Transverse colon (tissue), 4 donors: Measurements from ENCODE around the gene AQP12B. TPM values are rescaled to one million over a fixed set of nuclear protein-coding genes. Genes with fewer than 3 reads are reported as not detected.

Source experiments
- DNase-seq: peaks from one replicate; pipeline ENCODE4 v3.0.0-alpha.2; 2019
- H3K27ac ChIP-seq, 4 donors: fragments of 200-600 bp; sonication (generic); 2 replicates each; pipeline ENCODE4 v1.5.1; 2016 to 2018; ENCODE audit warnings: inconsistent platforms in 4 of 4
- H3K27me3 ChIP-seq: fragments of 200-600 bp; sonication (generic); 2 replicates; pipeline ENCODE4 v1.5.1; 2017; ENCODE audit warnings: inconsistent platforms
- H3K36me3 ChIP-seq, 4 donors: fragments of 200-600 bp; sonication (generic); 2 replicates each; pipeline ENCODE4 v1.5.1; 2017 to 2019; ENCODE audit warnings: inconsistent platforms in 4 of 4
- H3K4me1 ChIP-seq, 4 donors: fragments of 200-600 bp; sonication (generic); 2 replicates each; pipeline ENCODE4 v1.5.1; 2017 to 2020; ENCODE audit warnings: inconsistent platforms in 4 of 4
- H3K4me3 ChIP-seq, 4 donors: fragments of 200-600 bp; sonication (generic); 1 replicate in 1 of 4; 2 replicates in 3 of 4; pipeline versions ENCODE4 v1.5.1 to v1.6.1; 2017 to 2019; ENCODE audit warnings: inconsistent platforms in 4 of 4
- H3K9me3 ChIP-seq, 2 donors: fragments of 200-600 bp; sonication (generic); 2 replicates each; pipeline ENCODE4 v1.5.1; 2017 to 2019; ENCODE audit warnings: inconsistent platforms in 2 of 2
- CTCF ChIP-seq, 5 experiments: fragments of 200-600 bp in 3 of 5; fragments of 450-650 bp in 2 of 5; sonication (generic) in 3 of 5; IDR thresholded peaks; 1 replicate in 2 of 5; 2 replicates in 3 of 5; pipeline ENCODE4 v1.5.1; 2016 to 2017; ENCODE audit warnings: antibody characterized with exemption in 5 of 5, inconsistent platforms in 3 of 5, mild to moderate bottlenecking in 2 of 5, moderate library complexity in 1 of 5
- EP300 ChIP-seq: sonication (generic); formaldehyde crosslinking; IDR thresholded peaks from one replicate; pipeline ENCODE4 v1.6.1; 2017; ENCODE audit warnings: antibody characterized with exemption, low read depth
- POLR2A ChIP-seq: fragments of 450-650 bp; IDR thresholded peaks from one replicate; pipeline ENCODE4 v1.6.1; 2016; ENCODE audit warnings: antibody characterized with exemption, mild to moderate bottlenecking, moderate library complexity
- POLR2AphosphoS5 ChIP-seq, 3 donors: sonication (generic); formaldehyde crosslinking; IDR thresholded peaks; one replicate each; pipeline ENCODE4 v1.6.1; 2016; ENCODE audit warnings: antibody characterized with exemption in 3 of 3
- WGBS, 2 donors: methylation state at CpG; one replicate each; pipeline ENCODE4 v1.1.5; 2018; ENCODE audit warnings: low coverage in 1 of 2; 5-methylcytosine and 5-hydroxymethylcytosine counted together
- in situ Hi-C, 4 donors: fragments of 200-750 bp; cut with MboI; loops; one replicate each; pipeline versions ENCODE4 v1.15.0 to v1.15.1; 2017; ENCODE audit warnings: low sequenced_read_pairs in 3 of 4, low pct_ligation_motif_present in 1 of 4, low pct_unique_long_range_greater_than_20kb in 1 of 4
- intact Hi-C: fragments of 100-400 bp; cut with DNase I; formaldehyde crosslinking; loops from one replicate; pipeline ENCODE4 v1.15.1; 2023; ENCODE audit warnings: low total_unique reads
- total RNA-seq, 4 donors: library from RNA; depleted of rRNA; stranded (reverse); fragments of >200 nt; gene quantifications; one replicate each; pipeline ENCODE4 v1.1.0, GENCODE V29; 2016

Gene AQP12B
- total RNA-seq, 4 donors from 2014 or later: 0.55 to 1.5 TPM; not detected in 2

DNA sequence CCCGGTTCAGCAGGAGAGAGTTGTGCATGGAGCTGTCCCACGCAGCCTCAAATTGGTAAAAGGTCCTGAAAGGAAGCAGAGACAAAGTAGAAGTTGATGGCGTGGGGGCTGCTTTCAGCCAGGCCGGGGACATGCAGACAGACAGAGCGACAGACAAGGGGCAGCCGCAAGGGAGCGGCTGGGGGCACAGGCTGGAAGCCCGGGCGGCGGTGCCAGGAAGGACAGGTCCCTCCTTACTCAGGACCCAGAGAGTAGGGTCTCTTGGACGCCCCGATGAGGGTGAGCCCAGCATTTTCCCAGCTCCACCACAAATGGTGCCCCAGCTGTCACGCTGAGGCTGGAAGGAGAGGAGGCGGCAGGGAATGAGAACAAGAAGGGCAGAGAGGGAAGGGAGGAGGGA, 44.2 kb upstream of the AQP12B start:
- DNase-seq: no peak
- in situ Hi-C loops: no loop called here
- WGBS, 2 donors: 83 to 88% methylated on average over 12 to 14 of the region's 14 CpGs
- Histone ChIP-seq H3K4me1 (no peaks in the 10 kb centered on the region), H3K27me3 (peaks cover 16% of the 10 kb centered on the region), H3K9me3 (no peaks in the 10 kb centered on the region), H3K4me3 (no peak overlapping the region), H3K27ac (no peak overlapping the region), H3K36me3 (no peaks in the 10 kb centered on the region)
- intact Hi-C loops: no loop called here
- no peak for TF ChIP-seq EP300
- TF ChIP-seq POLR2A: no peak
- no peak for TF ChIP-seq POLR2AphosphoS5 (IDR thresholded peaks at IDR 0.05)
- TF ChIP-seq CTCF (IDR thresholded peaks at IDR 0.05): no peak

GRCh38 chr2:240725671-240726070, 43.0 kb upstream of the AQP12B start:
- Histone ChIP-seq H3K27me3 (peaks cover 6% of the 10 kb centered on the region), H3K4me1 (no peaks in the 10 kb centered on the region), H3K4me3 (no peak overlapping the region), H3K27ac (no peak overlapping the region), H3K9me3 (no peaks in the 10 kb centered on the region), H3K36me3 (no peaks in the 10 kb centered on the region)
- intact Hi-C loops: no loop called here
- in situ Hi-C loops: no loop called here
- no peak for DNase-seq
- no peak for TF ChIP-seq CTCF (IDR thresholded peaks at IDR 0.05)
- TF ChIP-seq POLR2AphosphoS5 (IDR thresholded peaks at IDR 0.05): no peak
- TF ChIP-seq POLR2A: no peak
- WGBS, 2 donors: 65 to 92% methylated on average over 2 to 7 of the region's 7 CpGs

DNA sequence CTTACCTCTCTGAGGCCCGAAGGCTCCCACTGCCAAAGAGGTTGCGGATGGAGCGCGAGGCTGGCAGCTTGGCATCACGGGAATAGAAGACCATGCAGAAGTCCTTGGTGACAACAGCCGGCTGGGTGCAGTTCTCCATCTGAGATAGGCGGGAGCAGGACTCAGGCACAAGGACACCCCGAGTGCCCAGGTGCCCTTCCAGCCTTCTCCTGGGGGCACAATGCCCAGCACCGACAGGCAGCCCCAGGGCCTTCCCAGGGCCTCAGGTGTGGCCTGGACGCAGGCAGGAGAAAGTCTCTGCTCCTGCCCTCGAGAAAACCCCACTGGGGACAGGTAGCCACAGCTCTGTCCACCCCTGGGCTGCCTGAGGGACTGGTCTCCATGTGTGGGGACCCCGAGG, 42.6 kb upstream of the AQP12B start:
- no peaks in the 10 kb centered on the region for H3K4me1 ChIP-seq
- 70% methylated on average over 11 of the region's 12 CpGs; no CpG with 5 or more reads in 1 of the 2 donors for WGBS, 2 donors
- intact Hi-C loops (no loop called here), in situ Hi-C loops (no loop called here)
- no peaks in the 10 kb centered on the region for H3K36me3 ChIP-seq
- no peak for DNase-seq
- TF ChIP-seq POLR2AphosphoS5 (IDR thresholded peaks at IDR 0.05): no peak
- H3K4me3 ChIP-seq: no peak overlapping the region
- H3K27me3 ChIP-seq: peaks cover 2% of the 10 kb centered on the region
- no peak overlapping the region for H3K27ac ChIP-seq
- no peaks in the 10 kb centered on the region for H3K9me3 ChIP-seq

- H3K36me3 ChIP-seq: no peaks in the 10 kb centered on the region
- H3K27me3 ChIP-seq: no peaks in the 10 kb centered on the region
- H3K9me3 ChIP-seq: no peaks in the 10 kb centered on the region
- TF ChIP-seq CTCF (IDR thresholded peaks at IDR 0.05) (no peak), POLR2AphosphoS5 (IDR thresholded peaks at IDR 0.05) (no peak), POLR2A (no peak), EP300 (no peak)
- intact Hi-C loops (no loop called here), in situ Hi-C loops (loop anchor here in 2 of 4 donors (25.0 kb wide), 1 partner anchor 212 kb away; no protein-coding TSS in a partner anchor)
- DNase-seq: no peak
- 83% methylated on average over 10 of the region's 10 CpGs; no CpG with 5 or more reads in 1 of the 2 donors for WGBS, 2 donors
- H3K27ac ChIP-seq: no peak overlapping the region
- no peak overlapping the region for H3K4me3 ChIP-seq
- H3K4me1 ChIP-seq: no peaks in the 10 kb centered on the region
Measured at GRCh38 chr2:240724431-240724830, 41.7 kb upstream of the AQP12B start.

- Histone ChIP-seq H3K9me3 (no peaks in the 10 kb centered on the region), H3K4me1 (no peaks in the 10 kb centered on the region), H3K4me3 (no peak overlapping the region), H3K27ac (no peak overlapping the region), H3K27me3 (no peaks in the 10 kb centered on the region), H3K36me3 (no peaks in the 10 kb centered on the region)
- TF ChIP-seq POLR2AphosphoS5 (IDR thresholded peaks at IDR 0.05) (no peak), EP300 (no peak)
- intact Hi-C loops (no loop called here), in situ Hi-C loops (loop anchor here in 2 of 4 donors (25.0 kb wide), 1 partner anchor 212 kb away; no protein-coding TSS in a partner anchor)
- no peak for DNase-seq
- 85% methylated on average over 6 of the region's 9 CpGs; no CpG with 5 or more reads in 1 of the 2 donors for WGBS, 2 donors
Measured at GRCh38 chr2:240723851-240724250, 41.2 kb upstream of the AQP12B start.
